Measurements from ENCODE around the gene HOXA3. TPM values are rescaled to one million over a fixed set of nuclear protein-coding genes. Genes with fewer than 3 reads are reported as not detected.

Gene HOXA3
- total and polyA plus RNA-seq, 4 experiments from 2014 or later: 0.07 TPM; not detected in 3

GRCh38 chr7:27147199-27148030 lies 5.0 kb downstream of the HOXA3 start, which contains the start of gene HOXA6:
Gene HOXA6 (minus strand): TSS chr7:27147774. CDS start chr7:27147749, 25 bp downstream.
- H3K4me3 ChIP-seq (ENCODE audit: low read length in 2 of 2): no peak within 1 kb of the TSS

GRCh38 chr7:27146491-27147198 lies 5.7 kb downstream of the HOXA3 start:
- ChIA-PET POLR2A (ENCODE audit: partially characterized antibody) (no interaction called here), CTCF (ENCODE audit: partially characterized antibody) (interaction anchor here (1.5 kb wide), 1 partner anchor 11 kb away, joined by 3 read pairs; no protein-coding TSS in a partner anchor)
- H3K4me3 ChIP-seq (ENCODE audit: low read length in 2 of 2): no peak overlapping the region
- intact Hi-C loops (cut with micrococcal nuclease): loop anchor here (5.0 kb wide), 1 partner anchor 114 kb away; no protein-coding TSS in a partner anchor
- peak overlapping the region in 2 of 7 donors; percentile 23 to 73 for H3K27ac Mint-ChIP-seq
- no peaks in the 10 kb centered on the region for H3K9me3 ChIP-seq (ENCODE audit: control insufficient read depth in 1 of 2, low read length in 2 of 2)
- peaks cover 52% of the 10 kb centered on the region for H3K27me3 ChIP-seq (ENCODE audit: insufficient read depth, low read length)
- H3K4me3 Mint-ChIP-seq: no peak overlapping the region
- peaks cover 45 to 53% of the 10 kb centered on the region in 2 donors for H3K27me3 Mint-ChIP-seq
- no peaks in the 10 kb centered on the region for H3K36me3 Mint-ChIP-seq
- peaks cover 9 to 28% (median 21%) of the 10 kb centered on the region in 4 donors for H3K4me1 Mint-ChIP-seq
- no peak overlapping the region for H3K27ac ChIP-seq (ENCODE audit: low read depth, low read length)
- DNase-seq: no peak
- no peaks in the 10 kb centered on the region for H3K36me3 ChIP-seq (ENCODE audit: insufficient read depth, low read length)
- peaks cover 15% of the 10 kb centered on the region for H3K4me1 ChIP-seq (ENCODE audit: insufficient read depth, low read length)
- no peaks in the 10 kb centered on the region for H3K9me3 Mint-ChIP-seq

More at GRCh38 chr7:27147199-27148030, 5.0 kb downstream of the HOXA3 start, which contains the start of gene HOXA6:
- ChIA-PET POLR2A (ENCODE audit: partially characterized antibody) (no interaction called here), CTCF (ENCODE audit: partially characterized antibody) (interaction anchor here (1.5 to 1.8 kb wide), 2 partner anchors 10 to 12 kb away, joined by 3 to 4 read pairs; no protein-coding TSS in a partner anchor)
- intact Hi-C loops (cut with micrococcal nuclease): loop anchor here (5.0 kb wide), 1 partner anchor 115 kb away; no protein-coding TSS in a partner anchor
- Mint-ChIP-seq H3K27me3 (peaks cover 50 to 58% of the 10 kb centered on the region in 2 donors), H3K27ac (peak within 1 kb of the TSS in 2 of 7 donors; percentile 23 to 73), H3K9me3 (peaks cover 0 to 2% (median 0%) of the 10 kb centered on the region in 8 donors), H3K36me3 (no peaks in the 10 kb centered on the region), H3K4me3 (peak within 1 kb of the TSS in 7 of 8 donors; percentile 48 to 76 (median 67)), H3K4me1 (peaks cover 15 to 35% (median 26%) of the 10 kb centered on the region in 4 donors)
- Histone ChIP-seq H3K36me3 (ENCODE audit: insufficient read depth, low read length) (no peaks in the 10 kb centered on the region), H3K9me3 (ENCODE audit: control insufficient read depth in 1 of 2, low read length in 2 of 2) (no peaks in the 10 kb centered on the region), H3K4me1 (ENCODE audit: insufficient read depth, low read length) (peaks cover 23% of the 10 kb centered on the region), H3K27me3 (ENCODE audit: insufficient read depth, low read length) (peaks cover 59% of the 10 kb centered on the region), H3K27ac (ENCODE audit: low read depth, low read length) (no peak within 1 kb of the TSS)
- DNase-seq: no peak

GRCh38 chr7:27145914-27146412 lies 6.4 kb downstream of the HOXA3 start:
- peaks cover 8% of the 10 kb centered on the region for H3K4me1 ChIP-seq (ENCODE audit: insufficient read depth, low read length)
- H3K36me3 ChIP-seq (ENCODE audit: insufficient read depth, low read length): no peaks in the 10 kb centered on the region
- Mint-ChIP-seq H3K4me3 (no peak overlapping the region), H3K36me3 (no peaks in the 10 kb centered on the region), H3K9me3 (no peaks in the 10 kb centered on the region), H3K27me3 (peaks cover 38 to 51% of the 10 kb centered on the region in 2 donors), H3K4me1 (peaks cover 3 to 21% (median 15%) of the 10 kb centered on the region in 4 donors), H3K27ac (no peak overlapping the region)
- CTCF ChIA-PET (ENCODE audit: partially characterized antibody): no interaction called here
- no peak for DNase-seq
- H3K27me3 ChIP-seq (ENCODE audit: insufficient read depth, low read length): peaks cover 45% of the 10 kb centered on the region
- H3K27ac ChIP-seq (ENCODE audit: low read depth, low read length): no peak overlapping the region
- intact Hi-C loops (cut with micrococcal nuclease): loop anchor here (5.0 kb wide), 1 partner anchor 114 kb away; no protein-coding TSS in a partner anchor
- H3K4me3 ChIP-seq (ENCODE audit: low read length in 2 of 2): no peak overlapping the region
- POLR2A ChIA-PET (ENCODE audit: partially characterized antibody): no interaction called here
- H3K9me3 ChIP-seq (ENCODE audit: control insufficient read depth in 1 of 2, low read length in 2 of 2): no peaks in the 10 kb centered on the region

GRCh38 chr7:27145165-27145913 lies 7.0 kb downstream of the HOXA3 start:
- Mint-ChIP-seq H3K27me3 (peaks cover 34 to 48% of the 10 kb centered on the region in 2 donors), H3K9me3 (no peaks in the 10 kb centered on the region), H3K4me1 (peaks cover 0 to 15% (median 10%) of the 10 kb centered on the region in 4 donors), H3K36me3 (no peaks in the 10 kb centered on the region), H3K4me3 (no peak overlapping the region), H3K27ac (no peak overlapping the region)
- peaks cover 39% of the 10 kb centered on the region for H3K27me3 ChIP-seq (ENCODE audit: insufficient read depth, low read length)
- no peaks in the 10 kb centered on the region for H3K36me3 ChIP-seq (ENCODE audit: insufficient read depth, low read length)
- no peak overlapping the region for H3K27ac ChIP-seq (ENCODE audit: low read depth, low read length)
- no peaks in the 10 kb centered on the region for H3K9me3 ChIP-seq (ENCODE audit: control insufficient read depth in 1 of 2, low read length in 2 of 2)
- ChIA-PET CTCF (ENCODE audit: partially characterized antibody) (interaction anchor here (0.6 to 1.0 kb wide), 2 partner anchors 12 to 288 kb away, joined by 3 read pairs; no protein-coding TSS in a partner anchor), POLR2A (ENCODE audit: partially characterized antibody) (no interaction called here)
- no peak for DNase-seq
- no peak overlapping the region for H3K4me3 ChIP-seq (ENCODE audit: low read length in 2 of 2)
- intact Hi-C loops (cut with micrococcal nuclease): loop anchor here (5.0 kb wide), 1 partner anchor 113 kb away; no protein-coding TSS in a partner anchor
- H3K4me1 ChIP-seq (ENCODE audit: insufficient read depth, low read length): peaks cover 2% of the 10 kb centered on the region

- Histone ChIP-seq H3K4me3 (ENCODE audit: low read length in 2 of 2) (no peak overlapping the region), H3K27ac (ENCODE audit: low read depth, low read length) (no peak overlapping the region), H3K4me1 (ENCODE audit: insufficient read depth, low read length) (no peaks in the 10 kb centered on the region), H3K9me3 (ENCODE audit: control insufficient read depth in 1 of 2, low read length in 2 of 2) (no peaks in the 10 kb centered on the region), H3K36me3 (ENCODE audit: insufficient read depth, low read length) (no peaks in the 10 kb centered on the region), H3K27me3 (ENCODE audit: insufficient read depth, low read length) (peaks cover 34% of the 10 kb centered on the region)
- peaks cover 0 to 12% (median 9%) of the 10 kb centered on the region in 4 donors for H3K4me1 Mint-ChIP-seq
- no peak for DNase-seq
- ChIA-PET CTCF (ENCODE audit: partially characterized antibody) (interaction anchor here (1.0 to 1.4 kb wide), 2 partner anchors 12 to 458 kb away, joined by 3 read pairs; no protein-coding TSS in a partner anchor), POLR2A (ENCODE audit: partially characterized antibody) (no interaction called here)
- no peaks in the 10 kb centered on the region for H3K36me3 Mint-ChIP-seq
- H3K27me3 Mint-ChIP-seq: peaks cover 33 to 43% of the 10 kb centered on the region in 2 donors
- H3K9me3 Mint-ChIP-seq: no peaks in the 10 kb centered on the region
- no peak overlapping the region for H3K4me3 Mint-ChIP-seq
- no peak overlapping the region for H3K27ac Mint-ChIP-seq
- intact Hi-C loops (cut with micrococcal nuclease): loop anchor here (5.0 kb wide), 1 partner anchor 112 kb away; no protein-coding TSS in a partner anchor
Measured at GRCh38 chr7:27144781-27145164, 7.6 kb downstream of the HOXA3 start.

GRCh38 chr7:27143950-27144780 lies 8.2 kb downstream of the HOXA3 start:
- CTCF ChIA-PET (ENCODE audit: partially characterized antibody): interaction anchor here (0.8 to 1.4 kb wide), 5 partner anchors 13 to 462 kb away, joined by 3 read pairs; no protein-coding TSS in a partner anchor
- H3K4me3 Mint-ChIP-seq: peak overlapping the region in 1 of 8 donors; percentile 13
- H3K4me3 ChIP-seq (ENCODE audit: low read length in 2 of 2): no peak overlapping the region

More at GRCh38 chr7:27143950-27144780, 8.2 kb downstream of the HOXA3 start:
- Histone ChIP-seq H3K36me3 (ENCODE audit: insufficient read depth, low read length) (no peaks in the 10 kb centered on the region), H3K27me3 (ENCODE audit: insufficient read depth, low read length) (peaks cover 28% of the 10 kb centered on the region), H3K27ac (ENCODE audit: low read depth, low read length) (no peak overlapping the region), H3K9me3 (ENCODE audit: control insufficient read depth in 1 of 2, low read length in 2 of 2) (no peaks in the 10 kb centered on the region), H3K4me1 (ENCODE audit: insufficient read depth, low read length) (no peaks in the 10 kb centered on the region)
- no peak for DNase-seq
- POLR2A ChIA-PET (ENCODE audit: partially characterized antibody): no interaction called here
- Mint-ChIP-seq H3K36me3 (no peaks in the 10 kb centered on the region), H3K27me3 (peaks cover 29 to 39% of the 10 kb centered on the region in 2 donors), H3K4me1 (peaks cover 0 to 12% (median 9%) of the 10 kb centered on the region in 4 donors), H3K27ac (no peak overlapping the region), H3K9me3 (no peaks in the 10 kb centered on the region)
- intact Hi-C loops (cut with micrococcal nuclease): no loop called here
